ENCODE results near the gene MRPS9. TPM values are rescaled to one million over a fixed set of nuclear protein-coding genes. Genes with fewer than 3 reads are reported as not detected.

Gene MRPS9
- total and polyA plus RNA-seq, 2 experiments from 2014 or later, result 64.7 to 78.9 TPM

DNA sequence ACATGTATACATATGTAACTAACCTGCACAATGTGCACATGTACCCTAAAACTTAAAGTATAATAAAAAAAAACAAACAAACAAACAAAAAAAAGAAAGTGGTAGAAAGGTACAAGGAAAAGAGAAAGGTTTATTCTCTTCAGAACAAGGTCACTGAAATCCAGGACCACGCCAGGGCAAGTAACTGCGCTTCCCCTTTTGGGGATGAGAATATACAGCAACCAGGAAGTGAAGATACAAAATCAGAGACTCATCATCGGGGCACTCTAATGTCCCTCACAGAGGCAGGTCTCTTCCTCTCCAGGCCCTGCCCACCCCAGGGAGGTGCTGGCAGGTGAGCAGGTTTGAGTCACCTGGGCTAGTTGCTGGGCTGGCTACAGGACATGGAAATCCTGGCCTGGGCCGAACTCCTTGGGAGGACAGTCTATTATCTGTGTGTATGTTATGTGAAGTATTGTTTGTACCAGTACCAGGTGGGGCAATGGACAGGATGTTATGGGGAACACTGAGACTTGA lies 103.3 kb downstream of the MRPS9 start:
- Mint-ChIP-seq H3K4me3 (no peak overlapping the region), H3K27me3 (ENCODE audit: insufficient read depth, low read depth, poor library complexity) (peaks cover 18% of the 10 kb centered on the region), H3K36me3 (ENCODE audit: low read depth) (no peaks in the 10 kb centered on the region), H3K4me1 (peaks cover 4% of the 10 kb centered on the region; the same call in 2 of the 3 replicates), H3K9me3 (no peaks in the 10 kb centered on the region), H3K27ac (no peak overlapping the region)
- DNase-seq (ENCODE audit: low spot score), result no peak
- ATAC-seq, result no peak
- no peak for TF ChIP-seq POLR2AphosphoS5 (IDR thresholded peaks at IDR 0.05; ENCODE audit: low read depth)
- no peak for TF ChIP-seq ZNF114 (CRISPR knock-in tag; IDR thresholded peaks at IDR 0.05)
- TF ChIP-seq, protein P1, sequence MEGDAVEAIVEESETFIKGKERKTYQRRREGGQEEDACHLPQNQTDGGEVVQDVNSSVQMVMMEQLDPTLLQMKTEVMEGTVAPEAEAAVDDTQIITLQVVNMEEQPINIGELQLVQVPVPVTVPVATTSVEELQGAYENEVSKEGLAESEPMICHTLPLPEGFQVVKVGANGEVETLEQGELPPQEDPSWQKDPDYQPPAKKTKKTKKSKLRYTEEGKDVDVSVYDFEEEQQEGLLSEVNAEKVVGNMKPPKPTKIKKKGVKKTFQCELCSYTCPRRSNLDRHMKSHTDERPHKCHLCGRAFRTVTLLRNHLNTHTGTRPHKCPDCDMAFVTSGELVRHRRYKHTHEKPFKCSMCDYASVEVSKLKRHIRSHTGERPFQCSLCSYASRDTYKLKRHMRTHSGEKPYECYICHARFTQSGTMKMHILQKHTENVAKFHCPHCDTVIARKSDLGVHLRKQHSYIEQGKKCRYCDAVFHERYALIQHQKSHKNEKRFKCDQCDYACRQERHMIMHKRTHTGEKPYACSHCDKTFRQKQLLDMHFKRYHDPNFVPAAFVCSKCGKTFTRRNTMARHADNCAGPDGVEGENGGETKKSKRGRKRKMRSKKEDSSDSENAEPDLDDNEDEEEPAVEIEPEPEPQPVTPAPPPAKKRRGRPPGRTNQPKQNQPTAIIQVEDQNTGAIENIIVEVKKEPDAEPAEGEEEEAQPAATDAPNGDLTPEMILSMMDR (conservative IDR thresholded peaks at IDR 0.05; ENCODE audit: low read depth in 2 of 2), result no peak
- no peak for TF ChIP-seq JUNB (IDR thresholded peaks at IDR 0.05; ENCODE audit: unreplicated experiment)
- no peak for TF ChIP-seq NANOG (IDR thresholded peaks at IDR 0.05; ENCODE audit: borderline replicate concordance)
- TF ChIP-seq EZH2phosphoT487 (IDR thresholded peaks at IDR 0.05; ENCODE audit: unreplicated experiment), result no peak
- no peak for TF ChIP-seq CREB1 (CRISPR knock-in tag; IDR thresholded peaks at IDR 0.05; ENCODE audit: low read depth)
- TF ChIP-seq, protein P2, sequence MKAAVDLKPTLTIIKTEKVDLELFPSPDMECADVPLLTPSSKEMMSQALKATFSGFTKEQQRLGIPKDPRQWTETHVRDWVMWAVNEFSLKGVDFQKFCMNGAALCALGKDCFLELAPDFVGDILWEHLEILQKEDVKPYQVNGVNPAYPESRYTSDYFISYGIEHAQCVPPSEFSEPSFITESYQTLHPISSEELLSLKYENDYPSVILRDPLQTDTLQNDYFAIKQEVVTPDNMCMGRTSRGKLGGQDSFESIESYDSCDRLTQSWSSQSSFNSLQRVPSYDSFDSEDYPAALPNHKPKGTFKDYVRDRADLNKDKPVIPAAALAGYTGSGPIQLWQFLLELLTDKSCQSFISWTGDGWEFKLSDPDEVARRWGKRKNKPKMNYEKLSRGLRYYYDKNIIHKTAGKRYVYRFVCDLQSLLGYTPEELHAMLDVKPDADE (IDR thresholded peaks at IDR 0.05), result no peak
- no peak for TF ChIP-seq STAT1 (IDR thresholded peaks at IDR 0.05; ENCODE audit: unreplicated experiment)
- TF ChIP-seq, protein P3, sequence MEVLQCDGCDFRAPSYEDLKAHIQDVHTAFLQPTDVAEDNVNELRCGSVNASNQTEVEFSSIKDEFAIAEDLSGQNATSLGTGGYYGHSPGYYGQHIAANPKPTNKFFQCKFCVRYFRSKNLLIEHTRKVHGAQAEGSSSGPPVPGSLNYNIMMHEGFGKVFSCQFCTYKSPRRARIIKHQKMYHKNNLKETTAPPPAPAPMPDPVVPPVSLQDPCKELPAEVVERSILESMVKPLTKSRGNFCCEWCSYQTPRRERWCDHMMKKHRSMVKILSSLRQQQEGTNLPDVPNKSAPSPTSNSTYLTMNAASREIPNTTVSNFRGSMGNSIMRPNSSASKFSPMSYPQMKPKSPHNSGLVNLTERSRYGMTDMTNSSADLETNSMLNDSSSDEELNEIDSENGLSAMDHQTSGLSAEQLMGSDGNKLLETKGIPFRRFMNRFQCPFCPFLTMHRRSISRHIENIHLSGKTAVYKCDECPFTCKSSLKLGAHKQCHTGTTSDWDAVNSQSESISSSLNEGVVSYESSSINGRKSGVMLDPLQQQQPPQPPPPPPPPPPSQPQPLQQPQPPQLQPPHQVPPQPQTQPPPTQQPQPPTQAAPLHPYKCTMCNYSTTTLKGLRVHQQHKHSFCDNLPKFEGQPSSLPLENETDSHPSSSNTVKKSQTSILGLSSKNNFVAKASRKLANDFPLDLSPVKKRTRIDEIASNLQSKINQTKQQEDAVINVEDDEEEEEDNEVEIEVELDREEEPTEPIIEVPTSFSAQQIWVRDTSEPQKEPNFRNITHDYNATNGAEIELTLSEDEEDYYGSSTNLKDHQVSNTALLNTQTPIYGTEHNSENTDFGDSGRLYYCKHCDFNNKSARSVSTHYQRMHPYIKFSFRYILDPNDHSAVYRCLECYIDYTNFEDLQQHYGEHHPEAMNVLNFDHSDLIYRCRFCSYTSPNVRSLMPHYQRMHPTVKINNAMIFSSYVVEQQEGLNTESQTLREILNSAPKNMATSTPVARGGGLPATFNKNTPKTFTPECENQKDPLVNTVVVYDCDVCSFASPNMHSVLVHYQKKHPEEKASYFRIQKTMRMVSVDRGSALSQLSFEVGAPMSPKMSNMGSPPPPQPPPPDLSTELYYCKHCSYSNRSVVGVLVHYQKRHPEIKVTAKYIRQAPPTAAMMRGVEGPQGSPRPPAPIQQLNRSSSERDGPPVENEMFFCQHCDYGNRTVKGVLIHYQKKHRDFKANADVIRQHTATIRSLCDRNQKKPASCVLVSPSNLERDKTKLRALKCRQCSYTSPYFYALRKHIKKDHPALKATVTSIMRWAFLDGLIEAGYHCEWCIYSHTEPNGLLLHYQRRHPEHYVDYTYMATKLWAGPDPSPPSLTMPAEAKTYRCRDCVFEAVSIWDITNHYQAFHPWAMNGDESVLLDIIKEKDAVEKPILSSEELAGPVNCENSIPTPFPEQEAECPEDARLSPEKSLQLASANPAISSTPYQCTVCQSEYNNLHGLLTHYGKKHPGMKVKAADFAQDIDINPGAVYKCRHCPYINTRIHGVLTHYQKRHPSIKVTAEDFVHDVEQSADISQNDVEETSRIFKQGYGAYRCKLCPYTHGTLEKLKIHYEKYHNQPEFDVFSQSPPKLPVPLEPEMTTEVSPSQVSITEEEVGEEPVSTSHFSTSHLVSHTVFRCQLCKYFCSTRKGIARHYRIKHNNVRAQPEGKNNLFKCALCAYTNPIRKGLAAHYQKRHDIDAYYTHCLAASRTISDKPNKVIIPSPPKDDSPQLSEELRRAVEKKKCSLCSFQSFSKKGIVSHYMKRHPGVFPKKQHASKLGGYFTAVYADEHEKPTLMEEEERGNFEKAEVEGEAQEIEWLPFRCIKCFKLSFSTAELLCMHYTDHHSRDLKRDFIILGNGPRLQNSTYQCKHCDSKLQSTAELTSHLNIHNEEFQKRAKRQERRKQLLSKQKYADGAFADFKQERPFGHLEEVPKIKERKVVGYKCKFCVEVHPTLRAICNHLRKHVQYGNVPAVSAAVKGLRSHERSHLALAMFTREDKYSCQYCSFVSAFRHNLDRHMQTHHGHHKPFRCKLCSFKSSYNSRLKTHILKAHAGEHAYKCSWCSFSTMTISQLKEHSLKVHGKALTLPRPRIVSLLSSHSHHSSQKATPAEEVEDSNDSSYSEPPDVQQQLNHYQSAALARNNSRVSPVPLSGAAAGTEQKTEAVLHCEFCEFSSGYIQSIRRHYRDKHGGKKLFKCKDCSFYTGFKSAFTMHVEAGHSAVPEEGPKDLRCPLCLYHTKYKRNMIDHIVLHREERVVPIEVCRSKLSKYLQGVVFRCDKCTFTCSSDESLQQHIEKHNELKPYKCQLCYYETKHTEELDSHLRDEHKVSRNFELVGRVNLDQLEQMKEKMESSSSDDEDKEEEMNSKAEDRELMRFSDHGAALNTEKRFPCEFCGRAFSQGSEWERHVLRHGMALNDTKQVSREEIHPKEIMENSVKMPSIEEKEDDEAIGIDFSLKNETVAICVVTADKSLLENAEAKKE (CRISPR knock-in tag; IDR thresholded peaks at IDR 0.05), result no peak
- Histone ChIP-seq H3K4me3 (no peak overlapping the region), H3K27ac (ENCODE audit: low read depth) (no peak overlapping the region), H2AFZ (no peak overlapping the region), H4K20me1 (replicated peaks; ENCODE audit: insufficient read depth) (no peaks in the 10 kb centered on the region), H3K79me2 (replicated peaks; ENCODE audit: insufficient read depth) (0 out of 2 replicates have a peak, but pooled peaks cover 2% of the 10 kb centered on the region), H3F3A (replicated peaks; ENCODE audit: low read depth) (no peaks in the 10 kb centered on the region), H3K27me3 (ENCODE audit: insufficient read depth) (peaks cover 6% of the 10 kb centered on the region; the same call in 1 of the 2 replicates), H3K4me1 (ENCODE audit: insufficient read depth) (peaks cover 7% of the 10 kb centered on the region; the same call in 1 of the 2 replicates), H3K9me2 (ENCODE audit: insufficient read depth) (no peaks in the 10 kb centered on the region), H3K36me3 (ENCODE audit: insufficient read depth) (no peaks in the 10 kb centered on the region), H3K4me2 (no peak overlapping the region)

Data from GM23338 (cell line).